ENCODE data around the gene EPYC.

The EPYC gene

DNA sequence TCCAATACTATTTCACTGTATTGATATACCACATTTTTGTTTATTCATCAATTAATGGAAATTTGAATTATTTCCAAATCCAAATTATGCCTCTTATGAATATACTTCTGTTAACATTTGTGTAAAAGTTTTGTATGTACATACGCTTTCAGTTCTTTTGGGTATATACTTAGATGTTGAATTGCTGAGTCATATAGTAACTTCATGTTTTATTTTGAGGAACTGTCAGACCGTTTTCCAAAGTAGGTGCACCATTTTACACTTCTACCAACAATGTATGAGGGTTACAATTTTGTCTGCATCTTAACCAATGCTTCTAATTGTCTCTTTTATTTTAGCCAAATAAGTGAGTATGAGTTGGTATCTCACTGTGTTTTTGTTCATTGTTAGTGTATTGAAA lies 39.6 kb downstream of the EPYC start:
- DNase-seq (ENCODE audit: low read depth) = no peak
- in situ Hi-C loops (cut with HindIII; ENCODE audit: low sequenced_read_pairs) = no loop called here
- H3K4me3 ChIP-seq (ENCODE audit: low read depth, low read length) = no peak overlapping the region
- TF ChIP-seq, protein P1, sequence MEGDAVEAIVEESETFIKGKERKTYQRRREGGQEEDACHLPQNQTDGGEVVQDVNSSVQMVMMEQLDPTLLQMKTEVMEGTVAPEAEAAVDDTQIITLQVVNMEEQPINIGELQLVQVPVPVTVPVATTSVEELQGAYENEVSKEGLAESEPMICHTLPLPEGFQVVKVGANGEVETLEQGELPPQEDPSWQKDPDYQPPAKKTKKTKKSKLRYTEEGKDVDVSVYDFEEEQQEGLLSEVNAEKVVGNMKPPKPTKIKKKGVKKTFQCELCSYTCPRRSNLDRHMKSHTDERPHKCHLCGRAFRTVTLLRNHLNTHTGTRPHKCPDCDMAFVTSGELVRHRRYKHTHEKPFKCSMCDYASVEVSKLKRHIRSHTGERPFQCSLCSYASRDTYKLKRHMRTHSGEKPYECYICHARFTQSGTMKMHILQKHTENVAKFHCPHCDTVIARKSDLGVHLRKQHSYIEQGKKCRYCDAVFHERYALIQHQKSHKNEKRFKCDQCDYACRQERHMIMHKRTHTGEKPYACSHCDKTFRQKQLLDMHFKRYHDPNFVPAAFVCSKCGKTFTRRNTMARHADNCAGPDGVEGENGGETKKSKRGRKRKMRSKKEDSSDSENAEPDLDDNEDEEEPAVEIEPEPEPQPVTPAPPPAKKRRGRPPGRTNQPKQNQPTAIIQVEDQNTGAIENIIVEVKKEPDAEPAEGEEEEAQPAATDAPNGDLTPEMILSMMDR (IDR thresholded peaks at IDR 0.05; ENCODE audit: low read depth, low read length, missing control alignments) = no peak

DNA sequence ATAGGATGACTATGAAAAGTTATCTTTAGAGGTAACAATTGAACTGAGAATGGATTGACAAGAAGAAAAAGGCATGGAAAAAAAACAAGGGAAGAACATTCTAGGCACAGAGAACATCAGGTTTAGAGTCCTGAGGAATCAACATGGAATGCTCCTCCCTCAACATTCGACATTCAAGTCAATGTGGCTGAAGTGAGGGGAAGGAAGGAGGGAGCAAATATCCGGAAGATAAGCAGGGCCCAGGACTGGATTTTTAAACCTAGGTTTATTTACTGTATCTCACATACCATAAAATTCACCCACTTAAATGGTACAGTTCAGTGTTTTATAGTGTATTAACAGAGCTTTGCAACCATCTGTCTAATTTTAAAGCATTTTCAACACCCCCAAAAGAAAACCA lies 40.2 kb downstream of the EPYC start:
- in situ Hi-C loops (cut with HindIII; ENCODE audit: low sequenced_read_pairs) = no loop called here
- H3K4me3 ChIP-seq (ENCODE audit: low read depth, low read length) = no peak overlapping the region
- DNase-seq (ENCODE audit: low read depth) = no peak
- TF ChIP-seq, protein P1 (IDR thresholded peaks at IDR 0.05; ENCODE audit: low read depth, low read length, missing control alignments) = no peak

DNA sequence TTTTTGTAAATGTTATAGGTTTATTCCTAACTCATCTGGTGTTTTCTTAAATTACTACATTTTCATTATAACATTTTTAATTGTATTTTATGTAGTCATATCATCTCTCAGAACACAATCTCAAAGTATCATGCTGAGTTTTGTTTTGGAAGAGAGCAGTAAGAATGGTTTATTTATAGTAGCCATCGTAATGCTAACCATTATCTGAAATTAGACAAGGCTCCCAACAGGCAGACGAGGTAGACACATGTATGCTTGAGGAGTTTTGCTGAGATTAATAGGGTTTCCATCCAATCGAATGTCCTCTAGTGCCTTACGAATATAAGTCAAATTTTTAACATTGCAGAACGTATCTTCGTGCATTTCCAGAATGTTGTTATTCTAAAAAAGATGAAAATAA lies 40.8 kb downstream of the EPYC start:
- in situ Hi-C loops (cut with HindIII; ENCODE audit: low sequenced_read_pairs) = no loop called here
- H3K4me3 ChIP-seq (ENCODE audit: low read depth, low read length) = no peak overlapping the region
- DNase-seq (ENCODE audit: low read depth) = no peak
- TF ChIP-seq, protein P1 (IDR thresholded peaks at IDR 0.05; ENCODE audit: low read depth, low read length, missing control alignments) = no peak

DNA sequence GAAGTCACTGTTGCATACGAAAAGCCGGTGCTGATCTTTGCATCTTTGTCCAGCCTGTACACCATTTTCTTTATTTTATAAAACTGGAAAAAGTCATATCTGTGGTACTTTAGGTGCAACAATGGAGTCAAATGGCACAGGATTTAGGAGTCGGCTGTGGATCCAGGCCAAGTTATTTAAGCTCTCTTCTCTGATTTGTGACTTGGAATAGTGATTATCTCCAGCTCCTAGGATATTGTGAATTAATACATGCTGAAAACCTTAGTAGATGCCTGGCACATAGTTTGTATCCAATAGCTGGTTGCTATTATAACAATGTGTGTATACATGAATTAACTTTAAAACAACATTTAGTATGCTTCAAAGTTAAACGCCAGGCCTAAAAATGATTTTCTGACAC lies 43.6 kb downstream of the EPYC start:
- in situ Hi-C loops (cut with HindIII; ENCODE audit: low sequenced_read_pairs) = no loop called here
- no peak overlapping the region for H3K4me3 ChIP-seq (ENCODE audit: low read depth, low read length)
- TF ChIP-seq, protein P1 (IDR thresholded peaks at IDR 0.05; ENCODE audit: low read depth, low read length, missing control alignments) = no peak
- no peak for DNase-seq (ENCODE audit: low read depth)

DNA sequence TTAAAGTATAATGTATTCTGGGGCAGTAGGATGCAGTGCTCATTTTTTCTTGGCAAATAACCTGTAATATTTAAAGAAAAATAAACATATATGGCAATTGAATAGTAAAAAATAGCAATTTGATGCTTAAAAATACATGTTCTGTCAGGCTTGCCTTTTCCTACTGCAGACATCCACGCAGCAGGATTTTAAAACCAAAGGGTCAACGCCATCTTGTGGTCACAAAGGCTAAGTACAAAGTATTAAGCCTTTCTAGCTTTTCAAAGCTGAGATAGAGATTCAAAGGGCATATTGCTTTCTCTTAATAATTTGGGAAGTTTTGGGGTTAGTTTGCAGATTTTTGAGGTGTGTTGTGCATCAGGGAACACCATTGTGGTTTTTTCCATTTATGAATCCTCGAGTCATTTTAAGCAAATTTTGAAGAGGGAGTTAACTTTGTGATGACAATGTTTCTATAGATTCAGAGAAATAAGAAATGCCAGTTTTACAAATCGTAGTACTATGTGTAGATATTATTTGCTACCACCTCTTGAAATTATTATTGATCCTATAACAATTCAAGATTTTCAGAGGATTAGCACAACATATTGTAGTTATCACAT lies 45.1 kb downstream of the EPYC start:
- peak; percentile 32 for DNase-seq (ENCODE audit: low read depth)
- TF ChIP-seq, protein P1 (IDR thresholded peaks at IDR 0.05; ENCODE audit: low read depth, low read length, missing control alignments) = peak; percentile 76
- no peak overlapping the region for H3K4me3 ChIP-seq (ENCODE audit: low read depth, low read length)
- in situ Hi-C loops (cut with HindIII; ENCODE audit: low sequenced_read_pairs) = no loop called here

DNA sequence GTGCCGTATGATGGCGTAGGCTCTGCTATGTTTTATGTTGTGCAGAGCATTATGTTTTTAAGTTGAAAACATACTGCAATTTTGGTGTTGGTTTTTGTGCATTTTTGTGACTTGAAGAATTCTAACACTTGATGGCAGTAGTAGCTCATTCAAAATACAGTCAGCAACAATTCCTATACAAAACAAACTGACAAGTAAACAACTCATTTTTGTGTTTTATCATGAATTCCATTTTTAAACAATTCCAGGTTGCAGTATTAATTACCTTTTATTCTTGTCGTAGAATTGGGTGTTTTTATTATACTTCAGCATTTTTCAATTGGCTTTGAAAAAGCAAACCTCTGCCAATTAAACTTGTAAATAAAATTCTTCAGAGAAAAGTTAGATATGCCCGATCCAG lies 45.7 kb downstream of the EPYC start:
- no peak overlapping the region for H3K4me3 ChIP-seq (ENCODE audit: low read depth, low read length)
- TF ChIP-seq, protein P1 (IDR thresholded peaks at IDR 0.05; ENCODE audit: low read depth, low read length, missing control alignments) = no peak
- in situ Hi-C loops (cut with HindIII; ENCODE audit: low sequenced_read_pairs) = no loop called here
- no peak for DNase-seq (ENCODE audit: low read depth)
